GM18951 (cell line): Measurements from ENCODE around the gene FPR1.

Experiments used
- POLR2A ChIP-seq: IDR thresholded peaks from 4 replicates; pipeline ENCODE4 v1.6.1; 2011; ENCODE audit warnings: mild to moderate bottlenecking; ENCODE audit not compliant: insufficient read length, insufficient read depth; ENCODE audit errors: extremely low read depth
- in situ Hi-C: fragments of 300-500 bp; cut with MboI; formaldehyde crosslinking; loops from one replicate; pipeline ENCODE4 v1.12.0; 2022; ENCODE audit warnings: low sequenced_read_pairs, mixed read lengths, inconsistent platforms; ENCODE audit not compliant: unreplicated experiment

FPR1 gene, protein sequence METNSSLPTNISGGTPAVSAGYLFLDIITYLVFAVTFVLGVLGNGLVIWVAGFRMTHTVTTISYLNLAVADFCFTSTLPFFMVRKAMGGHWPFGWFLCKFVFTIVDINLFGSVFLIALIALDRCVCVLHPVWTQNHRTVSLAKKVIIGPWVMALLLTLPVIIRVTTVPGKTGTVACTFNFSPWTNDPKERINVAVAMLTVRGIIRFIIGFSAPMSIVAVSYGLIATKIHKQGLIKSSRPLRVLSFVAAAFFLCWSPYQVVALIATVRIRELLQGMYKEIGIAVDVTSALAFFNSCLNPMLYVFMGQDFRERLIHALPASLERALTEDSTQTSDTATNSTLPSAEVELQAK

DNA sequence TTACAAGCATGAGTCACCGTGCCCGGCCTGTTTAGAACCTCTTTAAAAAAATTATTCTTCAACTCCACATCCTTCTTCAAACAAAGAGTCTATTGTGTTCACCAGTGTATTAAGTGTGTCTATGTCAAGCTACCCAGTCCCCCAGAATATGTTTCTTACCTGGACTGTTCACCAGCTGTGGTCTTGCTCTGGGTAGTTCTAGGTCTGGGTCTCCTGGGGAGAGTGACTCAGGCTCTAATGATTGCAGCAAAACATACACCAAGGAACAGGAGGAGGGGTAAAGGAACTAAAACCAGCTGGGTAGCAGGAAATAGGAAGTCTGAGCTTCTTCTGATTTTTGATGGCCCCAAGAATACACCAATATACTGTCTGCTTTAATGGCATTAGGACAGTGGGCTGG is at the start of gene FPR1:
Gene FPR1, minus strand, starts transcription at position 224 of the 400 bp plus-strand sequence. CDS start 4,884 bp downstream, outside the sequence.
- TF ChIP-seq POLR2A, result no peak
- in situ Hi-C loops, result no loop called here

DNA sequence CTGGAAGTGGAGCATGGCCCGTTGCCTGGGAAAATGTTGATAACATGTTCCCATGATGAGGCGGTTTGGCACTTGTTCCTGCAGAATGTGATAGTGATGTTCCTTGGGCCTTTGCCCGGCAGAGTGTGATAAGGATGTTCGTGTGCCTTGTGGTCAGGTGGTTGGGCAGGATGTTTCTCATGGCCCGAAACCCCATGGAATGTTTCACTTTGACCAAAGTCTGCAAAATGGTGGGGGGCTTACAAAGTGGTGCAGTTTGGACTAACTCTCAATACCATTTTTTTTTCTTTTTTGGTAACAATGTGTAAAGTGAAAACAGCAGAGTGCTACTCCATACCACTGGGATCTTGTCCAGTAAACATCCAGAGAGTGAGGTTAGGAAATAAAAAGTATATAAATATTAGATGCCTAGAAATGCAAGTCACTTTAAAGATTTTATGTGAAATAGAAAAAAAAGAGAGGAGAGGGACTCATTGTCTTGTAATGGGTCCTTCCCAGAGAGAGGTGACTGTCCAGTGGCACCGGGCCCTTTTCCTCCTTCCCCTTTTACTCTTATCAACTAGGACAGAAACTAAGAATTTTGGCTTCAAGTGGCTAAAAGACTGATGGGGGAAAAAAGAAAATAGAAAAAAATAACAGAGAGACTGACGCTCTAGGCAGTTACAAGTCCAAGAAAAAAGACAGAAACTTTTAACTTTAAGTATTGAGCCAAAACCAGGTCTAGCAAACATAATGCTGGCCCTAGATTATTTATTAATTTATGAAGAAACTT is 49.0 kb upstream of the FPR1 start:
- in situ Hi-C loops, result no loop called here
- no peak for TF ChIP-seq POLR2A

DNA sequence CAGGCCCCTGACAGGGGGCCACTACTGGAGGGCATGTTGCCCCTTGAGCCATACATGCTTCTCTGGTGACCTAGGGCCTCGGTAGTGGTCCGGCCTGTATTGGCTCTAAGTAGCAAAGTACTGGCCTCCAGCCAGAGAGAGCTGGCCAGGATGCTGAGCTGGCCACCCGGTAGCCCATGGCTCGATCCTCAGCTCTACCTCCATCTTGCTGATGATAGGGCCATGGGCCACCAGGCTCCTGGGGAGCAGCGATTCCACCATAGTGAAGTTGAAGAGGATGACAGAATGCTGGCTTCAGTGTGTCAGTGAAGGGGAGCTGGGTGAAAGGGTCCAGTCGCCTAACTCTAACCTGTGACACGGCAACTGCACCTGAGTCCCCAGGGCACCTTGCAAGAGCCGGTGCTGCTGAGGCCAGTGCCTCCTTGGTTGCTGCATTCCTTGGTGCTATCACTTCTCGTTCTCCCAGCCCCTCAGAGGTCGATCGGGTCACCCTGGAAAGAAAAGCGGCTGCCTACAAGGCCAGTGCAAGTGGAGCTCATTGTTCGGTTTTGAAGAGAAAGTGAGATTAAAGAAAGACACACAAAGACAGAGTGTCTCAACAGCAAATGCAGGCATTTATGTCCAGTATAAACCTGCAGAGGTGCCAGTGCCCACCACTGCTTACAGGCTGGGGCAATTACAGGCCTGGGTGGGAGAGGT is 48.2 kb upstream of the FPR1 start:
- TF ChIP-seq POLR2A, result no peak
- in situ Hi-C loops, result no loop called here

DNA sequence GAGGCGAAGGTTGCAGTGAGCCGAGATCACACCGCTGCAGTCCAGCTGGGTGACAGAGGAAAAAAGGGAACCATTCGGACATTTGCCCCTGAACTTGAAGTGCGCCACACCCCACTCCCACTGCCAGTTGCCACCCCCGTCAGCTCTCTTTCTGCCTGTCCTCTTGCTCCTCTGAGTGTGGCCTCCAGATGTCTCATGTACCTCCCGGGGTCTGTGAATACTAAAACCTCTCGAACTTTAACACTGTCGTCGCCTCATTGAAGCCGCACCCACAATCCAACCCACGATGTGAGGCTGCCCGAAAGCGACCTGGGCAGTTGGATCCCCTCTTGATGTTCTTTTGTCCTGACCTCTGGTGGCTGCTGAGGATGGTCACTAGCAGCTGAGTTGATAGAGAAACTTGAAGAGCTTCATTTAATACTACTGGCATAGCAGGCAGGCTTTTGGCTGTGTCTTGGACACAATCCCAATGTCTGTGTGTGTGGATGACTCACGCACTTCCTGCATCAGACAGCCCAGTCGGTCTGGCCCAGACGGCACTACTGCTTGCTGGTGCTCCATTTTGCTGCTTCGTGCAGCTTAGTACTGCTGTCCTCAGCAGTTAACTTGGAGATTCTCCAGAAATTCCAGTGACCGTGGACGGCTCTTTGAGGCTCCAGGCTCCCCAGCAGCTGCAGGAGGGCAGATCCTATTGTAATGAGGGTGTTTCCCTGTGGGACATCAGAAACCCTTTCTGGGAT is 47.5 kb upstream of the FPR1 start:
- in situ Hi-C loops, result no loop called here

DNA sequence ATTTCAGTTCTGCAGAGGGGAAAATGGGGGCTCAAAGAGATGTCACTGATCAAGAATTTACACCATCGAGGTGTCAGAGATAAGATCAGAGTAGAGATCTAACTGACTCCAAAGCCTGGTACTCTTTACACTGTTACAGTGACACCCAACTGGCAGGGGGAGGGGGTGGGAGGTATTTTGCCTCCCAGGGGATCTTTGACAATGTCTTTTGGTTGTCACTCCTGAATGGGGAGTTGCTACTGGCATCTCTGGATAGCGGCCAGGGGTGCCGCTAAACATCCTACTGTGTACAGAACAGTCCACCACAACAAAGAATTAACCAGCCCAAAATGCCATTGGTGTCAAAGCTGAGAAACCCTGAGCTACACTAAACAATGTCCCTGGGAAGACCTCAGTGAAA is 46.4 kb upstream of the FPR1 start:
- no peak for TF ChIP-seq POLR2A
- in situ Hi-C loops, result no loop called here

More for the DNA sequence above, 47.5 kb upstream of the FPR1 start:
- TF ChIP-seq POLR2A, result no peak

DNA sequence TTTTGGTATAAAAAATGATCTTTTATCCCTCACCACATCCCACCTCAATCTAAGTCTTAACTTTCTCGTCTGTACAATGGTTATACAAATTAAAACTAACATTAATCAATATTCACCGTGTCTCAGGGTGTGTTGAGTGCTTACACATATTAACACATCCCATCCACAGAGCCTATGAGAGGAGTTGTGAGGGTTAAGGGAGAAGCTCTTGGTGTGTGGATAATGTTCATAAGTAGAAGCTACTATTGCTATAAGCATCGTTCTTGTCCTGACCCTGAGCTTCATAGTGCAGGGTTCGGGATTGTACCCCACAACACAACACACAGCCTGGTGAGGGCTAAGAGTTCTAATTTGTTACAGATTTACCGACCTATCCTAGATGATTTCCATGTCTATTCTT is 45.8 kb upstream of the FPR1 start:
- in situ Hi-C loops, result no loop called here
- TF ChIP-seq POLR2A, result no peak

DNA sequence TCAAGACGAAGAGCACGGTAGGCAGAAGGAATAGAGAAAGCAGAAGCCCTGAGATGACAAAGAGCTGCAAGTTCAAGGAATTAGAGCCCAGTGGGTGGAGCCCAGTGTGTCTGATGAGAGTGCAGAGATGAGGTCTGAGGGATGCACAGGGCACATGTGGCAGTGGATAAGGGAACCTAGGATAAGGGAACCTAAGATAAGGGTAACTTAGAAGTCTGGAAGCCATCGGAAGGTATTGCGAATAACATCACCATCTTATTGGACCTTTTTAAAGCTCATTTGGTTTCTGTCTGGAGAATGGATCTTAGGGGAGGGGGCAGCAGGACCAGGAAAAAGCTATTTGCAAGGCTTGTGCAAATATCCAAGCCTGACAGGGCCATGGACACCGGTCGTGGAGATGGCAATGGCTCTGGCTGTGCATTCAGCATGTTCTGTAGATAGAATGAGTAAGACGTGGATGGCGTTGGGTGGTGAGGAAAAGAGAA is 44.6 kb upstream of the FPR1 start:
- in situ Hi-C loops, result no loop called here
- no peak for TF ChIP-seq POLR2A

DNA sequence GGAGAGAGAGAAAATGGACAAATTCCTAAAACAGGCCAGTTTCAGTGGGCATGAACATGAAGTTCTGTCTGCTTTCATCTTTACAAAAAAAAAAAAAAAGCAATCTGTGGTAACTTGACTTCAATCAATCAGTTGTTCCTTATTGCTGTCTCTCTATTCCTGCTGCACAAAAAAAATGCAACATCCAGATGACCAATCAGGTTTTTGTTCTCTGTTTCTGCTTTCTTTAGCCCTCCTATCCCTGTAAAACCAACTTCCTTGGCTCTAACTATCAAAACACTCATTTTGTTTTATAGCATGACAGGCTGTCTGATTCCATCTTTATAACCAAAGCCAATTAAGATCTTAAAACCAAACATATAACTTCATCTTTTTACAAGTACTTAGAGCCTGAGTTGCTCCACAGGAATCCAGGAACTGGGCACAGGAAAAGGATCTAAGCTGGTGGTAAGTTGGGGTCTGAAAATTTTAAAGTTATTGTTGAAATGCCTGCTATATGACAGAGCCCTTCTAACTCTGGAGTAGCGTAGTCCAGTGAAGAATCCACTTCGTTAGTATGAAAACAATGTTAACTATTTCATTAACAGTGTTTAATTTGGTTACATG is 43.3 kb upstream of the FPR1 start, which contains the start of gene FPR3:
Gene FPR3, plus strand, starts transcription at position 273 of the 606 bp plus-strand sequence. CDS start 28,592 bp downstream, outside the sequence.
- in situ Hi-C loops, result no loop called here
- no peak for TF ChIP-seq POLR2A

DNA sequence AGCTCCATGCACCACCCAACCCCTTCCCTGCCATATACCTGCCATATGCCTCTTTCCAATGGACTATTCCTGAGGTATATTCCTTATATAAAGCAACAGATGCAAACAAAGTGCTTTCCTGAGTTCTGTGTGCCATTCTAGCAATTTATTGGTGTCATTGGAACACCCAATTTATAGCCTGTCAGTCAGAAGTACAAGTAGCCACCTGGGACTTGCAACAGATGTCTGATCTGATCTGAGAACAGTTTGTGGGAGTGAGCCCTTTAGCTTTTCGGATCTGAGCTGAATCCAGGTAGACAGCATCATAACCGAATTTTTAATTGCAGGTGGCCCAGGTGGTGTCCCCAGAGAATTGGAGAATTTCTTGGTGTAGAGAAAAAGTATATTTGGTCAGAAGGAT is 42.3 kb upstream of the FPR1 start:
- TF ChIP-seq POLR2A, result no peak
- in situ Hi-C loops, result no loop called here

DNA sequence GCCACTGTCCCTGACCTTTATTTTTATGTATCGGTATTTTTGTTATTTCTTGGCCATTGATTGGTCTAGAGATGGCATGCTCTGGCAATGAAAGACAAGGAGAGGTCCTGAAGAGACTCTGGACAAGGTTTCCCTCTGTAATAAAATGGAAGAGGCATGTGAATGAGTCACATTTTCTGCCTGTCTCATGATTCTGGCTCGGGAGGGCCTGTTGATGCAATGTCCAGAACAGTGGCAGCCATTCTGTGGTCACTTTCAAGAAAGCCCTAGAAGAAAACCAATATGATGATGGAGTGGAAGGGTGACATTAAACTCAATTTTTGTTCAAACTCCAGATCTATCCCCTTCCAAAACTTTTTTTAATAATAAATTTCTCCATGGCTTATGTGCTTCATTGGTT is 41.3 kb upstream of the FPR1 start:
- no peak for TF ChIP-seq POLR2A
- in situ Hi-C loops, result no loop called here

DNA sequence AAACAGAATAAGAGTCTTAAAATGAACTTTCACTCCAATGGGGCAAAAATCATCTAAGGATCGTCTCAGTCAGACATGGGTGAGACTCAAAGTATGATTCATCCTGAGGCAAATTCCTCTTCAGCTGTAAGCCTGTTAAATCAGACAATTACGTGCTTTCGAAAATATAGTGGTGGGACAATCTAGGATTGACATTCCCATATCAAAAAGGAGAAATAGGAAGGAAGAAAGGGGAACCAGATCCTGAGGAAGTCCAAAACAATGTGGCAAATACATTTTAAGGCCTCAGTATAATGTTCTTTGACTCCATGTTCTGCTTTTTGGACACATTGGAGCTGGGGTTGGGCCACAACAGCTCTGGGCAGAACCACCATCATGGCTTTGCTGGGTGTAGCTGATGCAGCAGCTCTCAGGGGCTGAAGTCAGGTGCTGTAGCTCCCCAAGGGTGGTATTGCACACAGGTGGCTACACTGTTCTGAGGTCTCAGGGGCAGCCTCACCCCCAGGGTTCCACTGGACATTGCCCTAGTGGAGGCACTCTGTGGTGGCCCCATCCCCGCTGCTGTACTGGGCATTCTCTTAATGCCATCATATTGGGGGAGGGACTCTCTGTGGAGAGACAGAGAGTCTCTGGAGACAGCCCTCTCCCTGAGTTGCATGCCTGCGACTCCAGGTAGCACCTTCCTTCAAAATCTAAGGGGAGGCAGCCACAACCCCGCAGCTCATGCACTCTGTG is 37.5 kb upstream of the FPR1 start:
- in situ Hi-C loops, result no loop called here

DNA sequence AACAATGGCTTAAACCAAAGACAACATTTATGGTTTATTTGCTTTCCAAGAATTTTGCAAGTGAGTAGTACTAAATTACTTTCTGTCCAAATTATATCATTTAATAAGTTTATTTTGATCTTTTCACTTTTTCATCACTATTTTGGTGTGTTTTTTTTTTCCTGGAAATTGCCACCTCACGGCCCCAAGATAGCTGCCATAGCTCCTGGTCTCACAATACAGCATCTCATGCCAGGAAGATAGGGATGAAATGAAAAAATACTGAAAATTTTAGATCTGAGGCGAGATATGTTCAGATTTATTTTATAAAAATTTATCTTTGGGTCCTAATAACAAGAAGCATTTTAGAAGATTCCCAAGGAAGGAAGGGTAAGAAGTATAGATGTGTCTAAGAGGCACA is 36.4 kb upstream of the FPR1 start:
- in situ Hi-C loops, result no loop called here
- no peak for TF ChIP-seq POLR2A

More for the DNA sequence above, 37.5 kb upstream of the FPR1 start:
- no peak for TF ChIP-seq POLR2A
